GM19239 (cell line): ENCODE measurements around the gene ACP1.

Source experiments
- DNase-seq: peaks from one replicate; pipeline ENCODE4 v3.0.0; 2011; ENCODE audit warnings: low spot score; ENCODE audit not compliant: insufficient read length
- FAIRE-seq: peaks from 2 replicates; lab custom pipeline; 2011; peaks lifted over from hg19 to GRCh38; lab: Jason Lieb, UNC

ACP1 gene

GRCh38 chr2:254241-254640 is 10.5 kb upstream of the ACP1 start:
- no peak for DNase-seq
- FAIRE-seq, result no peak

- FAIRE-seq (no peak), DNase-seq (no peak)
These were observed 9.6 kb upstream of the ACP1 start for GRCh38 chr2:255195-255594.

- DNase-seq (no peak), FAIRE-seq (no peak)
These were observed 8.7 kb upstream of the ACP1 start for GRCh38 chr2:256094-256493.

GRCh38 chr2:257429-257828 is 7.3 kb upstream of the ACP1 start:
- no peak for FAIRE-seq
- DNase-seq, result no peak

- DNase-seq, result no peak
- FAIRE-seq, result no peak
These were observed 6.9 kb upstream of the ACP1 start for GRCh38 chr2:257842-258241.

- FAIRE-seq (no peak), DNase-seq (no peak)
These were observed 5.8 kb upstream of the ACP1 start for GRCh38 chr2:258933-259332.

- DNase-seq (no peak), FAIRE-seq (no peak)
These were observed 4.9 kb upstream of the ACP1 start for GRCh38 chr2:259789-260331.

GRCh38 chr2:260507-261161 is 4.1 kb upstream of the ACP1 start:
- DNase-seq (no peak), FAIRE-seq (no peak)

- no peak for FAIRE-seq
- DNase-seq, result no peak
These were observed 2.6 kb upstream of the ACP1 start for GRCh38 chr2:262117-262516.

GRCh38 chr2:263022-263738 is 1.6 kb upstream of the ACP1 start:
- FAIRE-seq, result no peak

GRCh38 chr2:263774-264492 is 814 bp upstream of the ACP1 start, which contains the start of gene SH3YL1:
TSS of gene SH3YL1 (minus strand) at chr2:264032. CDS start at chr2:263984, 48 bp downstream.
- FAIRE-seq, result no peak
- peak; percentile 35 for DNase-seq

More at GRCh38 chr2:263022-263738, 1.6 kb upstream of the ACP1 start:
- no peak for DNase-seq

GRCh38 chr2:268323-268722 is 3.6 kb downstream of the ACP1 start:
- no peak for FAIRE-seq

GRCh38 chr2:269356-270030 is 4.7 kb downstream of the ACP1 start:
- no peak for DNase-seq

More at GRCh38 chr2:268323-268722, 3.6 kb downstream of the ACP1 start:
- DNase-seq, result no peak

GRCh38 chr2:270861-271260 is 6.1 kb downstream of the ACP1 start:
- FAIRE-seq (no peak), DNase-seq (no peak)

More at GRCh38 chr2:269356-270030, 4.7 kb downstream of the ACP1 start:
- no peak for FAIRE-seq

- no peak for FAIRE-seq
These were observed 7.2 kb downstream of the ACP1 start for GRCh38 chr2:271917-272316.

GRCh38 chr2:273333-273732 is 8.6 kb downstream of the ACP1 start:
- DNase-seq (no peak), FAIRE-seq (no peak)

More at GRCh38 chr2:271917-272316, 7.2 kb downstream of the ACP1 start:
- no peak for DNase-seq

- no peak for FAIRE-seq
- DNase-seq, result no peak
These were observed 9.8 kb downstream of the ACP1 start for GRCh38 chr2:274503-274902.

- FAIRE-seq, result peak; percentile 54
- no peak for DNase-seq
These were observed 10.7 kb downstream of the ACP1 start for GRCh38 chr2:275466-275865.

- DNase-seq (no peak), FAIRE-seq (no peak)
These were observed 13.7 kb downstream of the ACP1 start for GRCh38 chr2:278312-278926.

- FAIRE-seq (no peak), DNase-seq (no peak)
These were observed 14.2 kb downstream of the ACP1 start for GRCh38 chr2:278927-279320.
